IPS-18c (cell line): Measurements from ENCODE around the gene AP3S2.
"Not testable (repeated sequence)": the region's sequence is repeated elsewhere in the genome, so short reads cannot be mapped to it uniquely, and the experiment has no call there.

Source experiments
- H3K4me3 ChIP-seq: 2 replicates; pipeline ENCODE4 v1.7.0; 2013; ENCODE audit warnings: low read depth, mild to moderate bottlenecking, low read length, moderate library complexity; ENCODE audit not compliant: insufficient read depth
- H3K9me3 ChIP-seq: one replicate; pipeline ENCODE4 v1.6.1; 2013; ENCODE audit warnings: mild to moderate bottlenecking, low read length, moderate library complexity; ENCODE audit not compliant: control insufficient read depth, insufficient read depth

AP3S2 gene

GRCh38 chr15:89908226-89908625 is 14.4 kb upstream of the AP3S2 start:
- no peak overlapping the region for H3K4me3 ChIP-seq

GRCh38 chr15:89907289-89907688 is 13.5 kb upstream of the AP3S2 start:
- no peaks in the 10 kb centered on the region for H3K9me3 ChIP-seq
- H3K4me3 ChIP-seq: no peak overlapping the region

More at GRCh38 chr15:89908226-89908625, 14.4 kb upstream of the AP3S2 start:
- no peaks in the 10 kb centered on the region for H3K9me3 ChIP-seq

GRCh38 chr15:89905846-89906378 is 12.1 kb upstream of the AP3S2 start:
- no peaks in the 10 kb centered on the region for H3K9me3 ChIP-seq
- no peak overlapping the region for H3K4me3 ChIP-seq

- Histone ChIP-seq H3K4me3 (no peak overlapping the region), H3K9me3 (no peaks in the 10 kb centered on the region)
Observed at GRCh38 chr15:89904519-89904918, 10.7 kb upstream of the AP3S2 start.

GRCh38 chr15:89903858-89904130 is 10.0 kb upstream of the AP3S2 start:
- no peak overlapping the region for H3K4me3 ChIP-seq
- no peaks in the 10 kb centered on the region for H3K9me3 ChIP-seq

GRCh38 chr15:89903015-89903857 is 9.4 kb upstream of the AP3S2 start:
- no peak overlapping the region for H3K4me3 ChIP-seq
- H3K9me3 ChIP-seq: no peaks in the 10 kb centered on the region

GRCh38 chr15:89900849-89901248 is 7.1 kb upstream of the AP3S2 start:
- Histone ChIP-seq H3K9me3 (no peaks in the 10 kb centered on the region), H3K4me3 (no peak overlapping the region)

- H3K4me3 ChIP-seq: no peak overlapping the region
Observed at GRCh38 chr15:89899951-89900567, 6.3 kb upstream of the AP3S2 start.

GRCh38 chr15:89899295-89899945 is 5.6 kb upstream of the AP3S2 start:
- Histone ChIP-seq H3K9me3 (no peaks in the 10 kb centered on the region), H3K4me3 (no peak overlapping the region)

More at GRCh38 chr15:89899951-89900567, 6.3 kb upstream of the AP3S2 start:
- H3K9me3 ChIP-seq: no peaks in the 10 kb centered on the region

GRCh38 chr15:89898614-89899294 is 5.0 kb upstream of the AP3S2 start:
- no peak overlapping the region for H3K4me3 ChIP-seq
- H3K9me3 ChIP-seq: no peaks in the 10 kb centered on the region

GRCh38 chr15:89898146-89898545 is 4.4 kb upstream of the AP3S2 start:
- no peaks in the 10 kb centered on the region for H3K9me3 ChIP-seq
- H3K4me3 ChIP-seq: no peak overlapping the region

- Histone ChIP-seq H3K9me3 (no peaks in the 10 kb centered on the region), H3K4me3 (peak overlapping the region; percentile 87; the same call in 1 of the 2 replicates)
Observed at GRCh38 chr15:89893027-89893426, 767 bp downstream of the AP3S2 start.

GRCh38 chr15:89888214-89888804 is 5.5 kb downstream of the AP3S2 start:
- Histone ChIP-seq H3K9me3 (no peaks in the 10 kb centered on the region), H3K4me3 (no peak overlapping the region)

GRCh38 chr15:89885611-89886010 is 8.2 kb downstream of the AP3S2 start:
- H3K4me3 ChIP-seq: no peak overlapping the region
- no peaks in the 10 kb centered on the region for H3K9me3 ChIP-seq

GRCh38 chr15:89885179-89885578 is 8.6 kb downstream of the AP3S2 start:
- not testable (repeated sequence) for H3K9me3 ChIP-seq, H3K4me3 ChIP-seq

GRCh38 chr15:89883518-89883917 is 10.3 kb downstream of the AP3S2 start:
- Histone ChIP-seq H3K9me3 (no peaks in the 10 kb centered on the region), H3K4me3 (no peak overlapping the region)

- Histone ChIP-seq H3K4me3 (no peak overlapping the region), H3K9me3 (no peaks in the 10 kb centered on the region)
Observed at GRCh38 chr15:89880727-89881126, 13.1 kb downstream of the AP3S2 start.
